GM12878 (cell line): ENCODE measurements around the gene DLG2.

Source experiments
- ATF3 ChIP-seq: IDR thresholded peaks from 2 replicates; pipeline ENCODE4 v1.6.1; 2011; ENCODE audit warnings: low read depth, mild to moderate bottlenecking, low read length, moderate library complexity, borderline replicate concordance; ENCODE audit errors: extremely low read depth
- CTCF ChIP-seq, 3 experiments: IDR thresholded peaks in 2 of 3; conservative IDR thresholded peaks in 1 of 3; 2 replicates each; pipeline ENCODE4 v1.5.1; 2011; ENCODE audit warnings: low read depth in 3 of 3, low read length in 3 of 3, mild to moderate bottlenecking in 3 of 3, control low read depth in 2 of 3, moderate library complexity in 2 of 3, inconsistent platforms in 1 of 3, mixed read lengths in 1 of 3; ENCODE audit not compliant: control insufficient read depth in 2 of 3, insufficient read depth in 1 of 3; ENCODE audit errors: extremely low read depth in 1 of 3
- E2F4 ChIP-seq: IDR thresholded peaks from 2 replicates; pipeline ENCODE4 v1.6.1; 2012; ENCODE audit warnings: low read depth, low read length, improper control_type of control experiment
- EP300 ChIP-seq, 2 experiments: fragments of 150-350 bp in 1 of 2; IDR thresholded peaks; 2 replicates each; pipeline ENCODE4 v1.6.1; 2011 to 2012; ENCODE audit warnings: low read depth in 2 of 2, low read length in 2 of 2, borderline replicate concordance in 1 of 2, improper control_type of control experiment in 1 of 2, inconsistent platforms in 1 of 2; ENCODE audit not compliant: control insufficient read depth in 1 of 2
- EZH2 ChIP-seq: IDR thresholded peaks from 2 replicates; pipeline ENCODE4 v1.6.1; 2012; ENCODE audit warnings: low read depth, mild to moderate bottlenecking, control low read depth, inconsistent platforms, low read length, borderline replicate concordance; ENCODE audit not compliant: control insufficient read depth
- MAX ChIP-seq: IDR thresholded peaks from 2 replicates; pipeline ENCODE4 v1.6.1; 2012; ENCODE audit warnings: low read depth, low read length, improper control_type of control experiment
- PAX5 ChIP-seq: IDR thresholded peaks from 2 replicates; pipeline ENCODE4 v1.6.1; 2011; ENCODE audit warnings: low read depth, low read length, borderline replicate concordance
- POLR2A ChIP-seq: IDR thresholded peaks from 2 replicates; pipeline ENCODE4 v1.6.1; 2011; ENCODE audit warnings: low read depth, mild to moderate bottlenecking, low read length
- RELA ChIP-seq: fragments of 450-650 bp; IDR thresholded peaks from 2 replicates; pipeline ENCODE4 v1.8.0; 2014; ENCODE audit warnings: borderline replicate concordance; ENCODE audit not compliant: partially characterized antibody
- RFX5 ChIP-seq: IDR thresholded peaks from 2 replicates; pipeline ENCODE4 v1.6.1; 2011; ENCODE audit warnings: low read depth, low read length, improper control_type of control experiment
- SP1 ChIP-seq: IDR thresholded peaks from one replicate; pipeline ENCODE4 v1.6.1; 2011; ENCODE audit warnings: low read depth, low read length
- TCF12 ChIP-seq: IDR thresholded peaks from 2 replicates; pipeline ENCODE4 v1.6.1; 2011; ENCODE audit warnings: low read depth, mild to moderate bottlenecking, low read length
- ZNF592 ChIP-seq: fragments of 450-650 bp; IDR thresholded peaks from 2 replicates; pipeline ENCODE4 v1.6.1; 2017; ENCODE audit warnings: mild to moderate bottlenecking, moderate library complexity

GRCh38 chr11:83768489-83768888 lies 1858.7 kb downstream of the DLG2 start:
- TF ChIP-seq CTCF (IDR thresholded peaks at IDR 0.05 in 2 of 3, conservative IDR thresholded peaks at IDR 0.05 in 1 of 3; ENCODE audit: control insufficient read depth in 2 of 3, extremely low read depth in 1 of 3, insufficient read depth in 1 of 3, low read depth in 3 of 3, low read length in 3 of 3) = no peak
- no peak for TF ChIP-seq SP1
- no peak for TF ChIP-seq POLR2A
- no peak for TF ChIP-seq RFX5
- no peak for TF ChIP-seq ATF3
- no peak for TF ChIP-seq EZH2
- no peak for TF ChIP-seq ZNF592
- no peak for TF ChIP-seq MAX
- TF ChIP-seq EP300 (IDR thresholded peaks at IDR 0.05; ENCODE audit: borderline replicate concordance in 1 of 2, control insufficient read depth in 1 of 2, low read depth in 2 of 2, low read length in 2 of 2) = no peak
- no peak for TF ChIP-seq PAX5
- TF ChIP-seq TCF12 = no peak
- no peak for TF ChIP-seq RELA
- no peak for TF ChIP-seq E2F4
